ENCODE results near the gene RNF8. TPM values are rescaled to one million over a fixed set of nuclear protein-coding genes. Genes with fewer than 3 reads are reported as not detected.

RNF8 gene
- total and polyA plus RNA-seq, 9 of the 15 experiments (the other 6 are each of a cell fraction or from before 2014, with no cell fraction given) = 10.6 to 47.0 (median 37.5) TPM

DNA sequence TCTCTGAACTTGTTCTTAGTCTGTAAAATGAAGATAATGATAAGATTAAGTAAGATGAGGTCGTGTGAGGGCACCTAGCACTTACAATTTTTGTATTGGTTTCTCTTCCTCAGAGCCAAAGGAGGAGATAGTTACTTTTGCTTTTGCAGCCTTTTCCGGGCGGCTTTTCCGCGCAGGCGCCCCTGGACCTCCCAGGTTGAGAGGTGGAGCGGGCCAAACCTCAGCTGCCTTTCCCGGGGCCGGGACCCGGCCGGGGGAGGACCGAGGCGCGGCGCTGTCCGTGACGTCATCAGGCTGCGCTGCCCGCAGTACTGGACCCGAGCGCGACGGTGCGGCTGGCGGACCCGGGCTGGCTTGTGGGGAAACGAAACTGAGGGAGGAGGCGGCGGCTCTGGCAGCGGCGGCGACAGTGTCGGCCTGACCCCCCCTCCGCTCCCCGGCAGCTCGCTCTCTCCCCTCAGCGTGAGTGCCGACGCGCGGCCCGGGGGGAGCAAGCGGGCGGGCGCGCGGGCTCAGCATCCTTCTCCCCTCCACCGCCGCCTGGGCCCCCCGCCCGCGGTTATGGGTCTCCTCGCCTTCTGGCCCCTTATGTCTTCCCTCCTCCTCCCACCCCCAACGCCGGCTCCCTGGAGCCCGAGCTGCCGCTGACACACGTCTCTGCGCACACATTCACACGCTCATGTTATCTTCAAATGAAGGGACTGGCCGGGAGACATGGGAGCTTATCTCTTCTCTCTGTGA lies 79.3 kb downstream of the RNF8 start, which contains the start of gene CMTR1 (continued):
- peak; percentile 21 to 33; a peak in 1 of 4 replicates for TF ChIP-seq MLLT1 (IDR thresholded peaks at IDR 0.05)
- TF ChIP-seq PREB (CRISPR knock-in tag; IDR thresholded peaks at IDR 0.05) = no peak
- TF ChIP-seq FOXA3 (CRISPR knock-in tag; conservative IDR thresholded peaks at IDR 0.05 in 1 of 2, IDR thresholded peaks at IDR 0.05 in 1 of 2) = 0 out of 4 replicates have a peak, but pooled peaks of 1 of the 2 experiments have one; percentile 6
- TF ChIP-seq, protein P1, sequence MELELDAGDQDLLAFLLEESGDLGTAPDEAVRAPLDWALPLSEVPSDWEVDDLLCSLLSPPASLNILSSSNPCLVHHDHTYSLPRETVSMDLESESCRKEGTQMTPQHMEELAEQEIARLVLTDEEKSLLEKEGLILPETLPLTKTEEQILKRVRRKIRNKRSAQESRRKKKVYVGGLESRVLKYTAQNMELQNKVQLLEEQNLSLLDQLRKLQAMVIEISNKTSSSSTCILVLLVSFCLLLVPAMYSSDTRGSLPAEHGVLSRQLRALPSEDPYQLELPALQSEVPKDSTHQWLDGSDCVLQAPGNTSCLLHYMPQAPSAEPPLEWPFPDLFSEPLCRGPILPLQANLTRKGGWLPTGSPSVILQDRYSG (tag; conservative IDR thresholded peaks at IDR 0.05; ENCODE audit: low read depth) = 0 out of 2 replicates have a peak, but pooled peaks have one; percentile 57
- TF ChIP-seq, protein P2, sequence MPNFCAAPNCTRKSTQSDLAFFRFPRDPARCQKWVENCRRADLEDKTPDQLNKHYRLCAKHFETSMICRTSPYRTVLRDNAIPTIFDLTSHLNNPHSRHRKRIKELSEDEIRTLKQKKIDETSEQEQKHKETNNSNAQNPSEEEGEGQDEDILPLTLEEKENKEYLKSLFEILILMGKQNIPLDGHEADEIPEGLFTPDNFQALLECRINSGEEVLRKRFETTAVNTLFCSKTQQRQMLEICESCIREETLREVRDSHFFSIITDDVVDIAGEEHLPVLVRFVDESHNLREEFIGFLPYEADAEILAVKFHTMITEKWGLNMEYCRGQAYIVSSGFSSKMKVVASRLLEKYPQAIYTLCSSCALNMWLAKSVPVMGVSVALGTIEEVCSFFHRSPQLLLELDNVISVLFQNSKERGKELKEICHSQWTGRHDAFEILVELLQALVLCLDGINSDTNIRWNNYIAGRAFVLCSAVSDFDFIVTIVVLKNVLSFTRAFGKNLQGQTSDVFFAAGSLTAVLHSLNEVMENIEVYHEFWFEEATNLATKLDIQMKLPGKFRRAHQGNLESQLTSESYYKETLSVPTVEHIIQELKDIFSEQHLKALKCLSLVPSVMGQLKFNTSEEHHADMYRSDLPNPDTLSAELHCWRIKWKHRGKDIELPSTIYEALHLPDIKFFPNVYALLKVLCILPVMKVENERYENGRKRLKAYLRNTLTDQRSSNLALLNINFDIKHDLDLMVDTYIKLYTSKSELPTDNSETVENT (CRISPR knock-in tag; IDR thresholded peaks at IDR 0.05) = peak; percentile 69; the same call in 1 of the 2 replicates
- peak; percentile 72 for TF ChIP-seq POLR2AphosphoS5 (IDR thresholded peaks at IDR 0.05; ENCODE audit: control insufficient read depth, insufficient read depth, low read depth, low read length)
- no peak for TF ChIP-seq HNRNPK (IDR thresholded peaks at IDR 0.05; ENCODE audit: low read depth, low read length, poor library complexity, severe bottlenecking)
- peak; percentile 87 for TF ChIP-seq ZNF76 (CRISPR knock-in tag; IDR thresholded peaks at IDR 0.05; ENCODE audit: borderline replicate concordance)
- TF ChIP-seq ZKSCAN8 (CRISPR knock-in tag; IDR thresholded peaks at IDR 0.05) = no peak
- TF ChIP-seq RBM39 (optimal IDR thresholded peaks at IDR 0.05; ENCODE audit: low read depth, low read length) = no peak
- no peak for TF ChIP-seq HOXB6 (CRISPR knock-in tag; IDR thresholded peaks at IDR 0.05; ENCODE audit: borderline replicate concordance)
- peak; percentile 86; the same call in 1 of the 2 replicates for TF ChIP-seq ZBTB7A (IDR thresholded peaks at IDR 0.05; ENCODE audit: borderline replicate concordance, control insufficient read depth, low read depth, low read length)
- TF ChIP-seq ZNF586 (CRISPR knock-in tag; conservative IDR thresholded peaks at IDR 0.05) = no peak
- peak; percentile 36 for TF ChIP-seq SETDB1 (IDR thresholded peaks at IDR 0.05; ENCODE audit: low read length)
- TF ChIP-seq ZNF655 (CRISPR knock-in tag; IDR thresholded peaks at IDR 0.05) = no peak
- TF ChIP-seq ZFX (CRISPR knock-in tag; IDR thresholded peaks at IDR 0.05) = peak; percentile 90
- TF ChIP-seq NR0B1 (IDR thresholded peaks at IDR 0.05; ENCODE audit: partially characterized antibody) = no peak
